Measurements from ENCODE around the gene NTN1.
"Not testable (repeated sequence)": the region's sequence is repeated elsewhere in the genome, so short reads cannot be mapped to it uniquely, and the experiment has no call there.

The NTN1 gene

GRCh38 chr17:9080296-9080914 lies 59.1 kb downstream of the NTN1 start:
- H3K36me3 ChIP-seq, result no peaks in the 10 kb centered on the region
- H3K9me3 ChIP-seq (replicated peaks in 1 of 11), result peaks cover 9 to 36% (median 20%) of the 10 kb centered on the region in 11 experiments
- 0 out of 22 replicates have a peak overlapping the region, but pooled peaks of 1 of the 11 experiments have one; percentile 31 for H3K9ac ChIP-seq
- H3K4me1 ChIP-seq, result peaks cover 0 to 19% (median 0%) of the 10 kb centered on the region in 10 experiments; a peak in 5 of 20 replicates
- H4K20me1 ChIP-seq, result peaks cover 0 to 8% (median 0%) of the 10 kb centered on the region in 11 experiments; a peak in 3 of 22 replicates
- peak in 5 of 11 experiments; percentile 20 to 87 (median 58); a peak in 8 of 22 replicates for TF ChIP-seq Cebpa-rat (IDR thresholded peaks at IDR 0.05)
- no peak overlapping the region for H3K4me3 ChIP-seq
- H3K27ac ChIP-seq, result peak overlapping the region in 6 of 11 experiments; percentile 13 to 77 (median 55); a peak in 11 of 22 replicates
- H3K4me2 ChIP-seq, result no peak overlapping the region
- H3K27me3 ChIP-seq, result peaks cover 0 to 30% (median 8%) of the 10 kb centered on the region in 11 experiments; a peak in 10 of 22 replicates

GRCh38 chr17:9080983-9081382 lies 59.7 kb downstream of the NTN1 start:
- no peak for TF ChIP-seq Cebpa-rat (IDR thresholded peaks at IDR 0.05)
- H3K9me3 ChIP-seq (replicated peaks in 1 of 11), result peaks cover 9 to 36% (median 20%) of the 10 kb centered on the region in 11 experiments
- H3K27me3 ChIP-seq, result peaks cover 0 to 31% (median 10%) of the 10 kb centered on the region in 11 experiments; a peak in 12 of 22 replicates
- H3K4me2 ChIP-seq, result no peak overlapping the region
- no peak overlapping the region for H3K27ac ChIP-seq
- peaks cover 0 to 8% (median 0%) of the 10 kb centered on the region in 11 experiments; a peak in 3 of 22 replicates for H4K20me1 ChIP-seq
- H3K4me1 ChIP-seq, result peaks cover 0 to 19% (median 0%) of the 10 kb centered on the region in 10 experiments; a peak in 5 of 20 replicates
- H3K9ac ChIP-seq, result no peak overlapping the region
- no peak overlapping the region for H3K4me3 ChIP-seq
- H3K36me3 ChIP-seq, result no peaks in the 10 kb centered on the region

GRCh38 chr17:9086577-9086976 lies 65.3 kb downstream of the NTN1 start:
- H3K4me1 ChIP-seq, result peaks cover 0 to 25% (median 20%) of the 10 kb centered on the region in 10 experiments; a peak in 16 of 20 replicates
- TF ChIP-seq Cebpa-rat (IDR thresholded peaks at IDR 0.05), result no peak
- no peaks in the 10 kb centered on the region for H3K9me3 ChIP-seq (replicated peaks in 1 of 11)
- H3K27ac ChIP-seq, result no peak overlapping the region
- no peak overlapping the region for H3K4me3 ChIP-seq
- no peak overlapping the region for H3K9ac ChIP-seq
- peaks cover 24 to 51% (median 34%) of the 10 kb centered on the region in 11 experiments; a peak in 20 of 22 replicates for H3K27me3 ChIP-seq
- no peak overlapping the region for H3K4me2 ChIP-seq
- no peaks in the 10 kb centered on the region for H3K36me3 ChIP-seq
- H4K20me1 ChIP-seq, result peaks cover 0 to 6% (median 0%) of the 10 kb centered on the region in 11 experiments; a peak in 4 of 22 replicates

GRCh38 chr17:9087921-9088320 lies 66.6 kb downstream of the NTN1 start:
- Histone ChIP-seq H3K36me3 (no peaks in the 10 kb centered on the region), H3K9ac (no peak overlapping the region), H3K4me3 (no peak overlapping the region), H3K27ac (no peak overlapping the region), H3K4me2 (peak overlapping the region in 10 of 11 experiments; percentile 12 to 90 (median 70); a peak in 19 of 22 replicates), H3K4me1 (peaks cover 0 to 25% (median 20%) of the 10 kb centered on the region in 10 experiments; a peak in 16 of 20 replicates), H3K9me3 (replicated peaks in 1 of 11) (no peaks in the 10 kb centered on the region), H3K27me3 (peaks cover 24 to 51% (median 34%) of the 10 kb centered on the region in 11 experiments; a peak in 20 of 22 replicates), H4K20me1 (peaks cover 0 to 6% (median 0%) of the 10 kb centered on the region in 11 experiments; a peak in 4 of 22 replicates)
- no peak for TF ChIP-seq Cebpa-rat (IDR thresholded peaks at IDR 0.05)

GRCh38 chr17:9090641-9091096 lies 69.4 kb downstream of the NTN1 start:
- TF ChIP-seq Cebpa-rat (IDR thresholded peaks at IDR 0.05), result no peak
- peaks cover 21 to 50% (median 29%) of the 10 kb centered on the region in 11 experiments; a peak in 20 of 22 replicates for H3K27me3 ChIP-seq

GRCh38 chr17:9094193-9094592 lies 72.9 kb downstream of the NTN1 start:
- Histone ChIP-seq H3K36me3 (no peaks in the 10 kb centered on the region), H3K9me3 (replicated peaks in 1 of 11) (no peaks in the 10 kb centered on the region), H4K20me1 (no peaks in the 10 kb centered on the region; a peak in 1 of 22 replicates), H3K4me2 (no peak overlapping the region), H3K27ac (no peak overlapping the region), H3K9ac (no peak overlapping the region), H3K27me3 (peaks cover 0 to 15% (median 4%) of the 10 kb centered on the region in 11 experiments; a peak in 11 of 22 replicates), H3K4me1 (peaks cover 0 to 7% (median 2%) of the 10 kb centered on the region in 10 experiments; a peak in 8 of 20 replicates), H3K4me3 (no peak overlapping the region)
- no peak for TF ChIP-seq Cebpa-rat (IDR thresholded peaks at IDR 0.05)

More at GRCh38 chr17:9090641-9091096, 69.4 kb downstream of the NTN1 start:
- H4K20me1 ChIP-seq, result peaks cover 0 to 6% (median 0%) of the 10 kb centered on the region in 11 experiments; a peak in 3 of 22 replicates
- H3K4me1 ChIP-seq, result peaks cover 0 to 25% (median 20%) of the 10 kb centered on the region in 10 experiments; a peak in 16 of 20 replicates
- no peaks in the 10 kb centered on the region for H3K9me3 ChIP-seq (replicated peaks in 1 of 11)
- H3K4me2 ChIP-seq, result no peak overlapping the region
- no peak overlapping the region for H3K9ac ChIP-seq
- no peak overlapping the region for H3K4me3 ChIP-seq
- H3K27ac ChIP-seq, result no peak overlapping the region
- no peaks in the 10 kb centered on the region for H3K36me3 ChIP-seq

GRCh38 chr17:9095390-9095789 lies 74.1 kb downstream of the NTN1 start:
- TF ChIP-seq Cebpa-rat (IDR thresholded peaks at IDR 0.05), result no peak
- Histone ChIP-seq H3K36me3 (no peaks in the 10 kb centered on the region), H3K27ac (no peak overlapping the region), H3K27me3 (peaks cover 0 to 6% (median 0%) of the 10 kb centered on the region in 11 experiments; a peak in 4 of 22 replicates), H3K9ac (no peak overlapping the region), H3K9me3 (replicated peaks in 1 of 11) (no peaks in the 10 kb centered on the region), H3K4me3 (no peak overlapping the region), H3K4me1 (peaks cover 0 to 4% (median 1%) of the 10 kb centered on the region in 10 experiments; a peak in 6 of 20 replicates), H3K4me2 (no peak overlapping the region), H4K20me1 (no peaks in the 10 kb centered on the region; a peak in 1 of 22 replicates)

- Histone ChIP-seq H3K36me3 (no peaks in the 10 kb centered on the region), H3K9me3 (replicated peaks in 1 of 11) (peaks cover 4 to 20% (median 15%) of the 10 kb centered on the region in 11 experiments; a peak in 13 of 22 replicates), H3K4me3 (no peak overlapping the region), H3K9ac (no peak overlapping the region), H4K20me1 (no peaks in the 10 kb centered on the region), H3K4me1 (peaks cover 0 to 19% (median 12%) of the 10 kb centered on the region in 10 experiments; a peak in 11 of 20 replicates), H3K27me3 (no peaks in the 10 kb centered on the region), H3K27ac (no peak overlapping the region), H3K4me2 (no peak overlapping the region)
- TF ChIP-seq Cebpa-rat (IDR thresholded peaks at IDR 0.05), result no peak
These were observed 77.0 kb downstream of the NTN1 start for GRCh38 chr17:9098242-9098825.

GRCh38 chr17:9101356-9101755 lies 80.0 kb downstream of the NTN1 start:
- no peak for TF ChIP-seq Cebpa-rat (IDR thresholded peaks at IDR 0.05)
- Histone ChIP-seq H3K27me3 (no peaks in the 10 kb centered on the region), H4K20me1 (no peaks in the 10 kb centered on the region), H3K9me3 (replicated peaks in 1 of 11) (peaks cover 4 to 25% (median 15%) of the 10 kb centered on the region in 11 experiments; a peak in 14 of 22 replicates), H3K4me3 (no peak overlapping the region), H3K4me1 (peaks cover 0 to 22% (median 12%) of the 10 kb centered on the region in 10 experiments; a peak in 11 of 20 replicates), H3K27ac (no peak overlapping the region), H3K36me3 (no peaks in the 10 kb centered on the region), H3K4me2 (peak overlapping the region in 7 of 11 experiments; percentile 9 to 49 (median 30); a peak in 11 of 22 replicates), H3K9ac (no peak overlapping the region)

GRCh38 chr17:9103193-9103592 lies 81.9 kb downstream of the NTN1 start:
- not testable (repeated sequence) for H3K9ac ChIP-seq, H4K20me1 ChIP-seq, H3K27me3 ChIP-seq, H3K4me3 ChIP-seq, H3K27ac ChIP-seq, H3K36me3 ChIP-seq, H3K4me2 ChIP-seq
- Histone ChIP-seq H3K9me3 (replicated peaks in 1 of 11) (peaks cover 4 to 25% (median 15%) of the 10 kb centered on the region in 11 experiments; a peak in 14 of 22 replicates), H3K4me1 (peaks cover 0 to 22% (median 12%) of the 10 kb centered on the region in 10 experiments; a peak in 11 of 20 replicates)
